Lung (tissue), 12 donors: ENCODE data around the gene BCL2L15. TPM values are rescaled to one million over a fixed set of nuclear protein-coding genes. Genes with fewer than 3 reads are reported as not detected.

ENCODE experiments used
- ATAC-seq: fragments of 200-7000 bp; cut with Tn5 transposase; one replicate; pipeline ENCODE4 v1.9.1; 2020; ENCODE audit warnings: moderate number of reproducible peaks; ENCODE audit not compliant: insufficient read depth, low FRiP score
- DNase-seq, 3 donors: peaks; one replicate each; pipeline ENCODE4 v3.0.0-alpha.2; 2013 to 2017
- H3K27ac ChIP-seq, 2 donors: one replicate each; pipeline ENCODE4 v1.5.1; 2013; ENCODE audit warnings: mild to moderate bottlenecking in 2 of 2, moderate library complexity in 2 of 2, control low read depth in 1 of 2, inconsistent platforms in 1 of 2, low read depth in 1 of 2, low read length in 1 of 2
- H3K27me3 ChIP-seq, 3 donors: one replicate each; pipeline ENCODE4 v1.5.1; 2013; ENCODE audit warnings: low read length in 2 of 3; ENCODE audit not compliant: control insufficient read depth in 3 of 3, insufficient read depth in 3 of 3
- H3K36me3 ChIP-seq, 4 donors: one replicate each; pipeline ENCODE4 v1.5.1; 2013; ENCODE audit warnings: low read length in 4 of 4, mild to moderate bottlenecking in 1 of 4, moderate library complexity in 1 of 4; ENCODE audit not compliant: control insufficient read depth in 4 of 4, insufficient read depth in 4 of 4
- H3K4me1 ChIP-seq, 5 donors: one replicate each; pipeline ENCODE4 v1.5.1; 2013; ENCODE audit warnings: low read length in 5 of 5, mild to moderate bottlenecking in 2 of 5, moderate library complexity in 1 of 5; ENCODE audit not compliant: control insufficient read depth in 5 of 5, insufficient read depth in 5 of 5
- H3K4me3 ChIP-seq: one replicate; pipeline ENCODE4 v1.5.1; 2013; ENCODE audit warnings: mild to moderate bottlenecking, control low read depth, moderate library complexity
- H3K9ac ChIP-seq, 2 donors: one replicate each; pipeline ENCODE4 v1.5.1; 2013; ENCODE audit warnings: low read length in 2 of 2, control low read depth in 1 of 2; ENCODE audit not compliant: insufficient read depth in 1 of 2
- H3K9me3 ChIP-seq, 4 donors: one replicate each; pipeline ENCODE4 v1.5.1; 2013; ENCODE audit warnings: low read length in 3 of 4, mild to moderate bottlenecking in 1 of 4, moderate library complexity in 1 of 4; ENCODE audit not compliant: control insufficient read depth in 4 of 4, insufficient read depth in 3 of 4
- WGBS, 2 donors: extraction: QIAGEN DNeasy Blood & Tissue Kit; methylation state at CpG; one replicate each; pipeline ENCODE4 v1.1.7; 2013; 5-methylcytosine and 5-hydroxymethylcytosine counted together
- polyA plus RNA-seq, 2 donors: library from polyadenylated mRNA; stranded (reverse); fragments of 200-250 nt; gene quantifications; one replicate each; pipeline ENCODE4 v1.2.1, GENCODE V29; 2013
- total RNA-seq, 2 donors: library from RNA; depleted of rRNA in 1 of 2; stranded (reverse); fragments of >200 nt in 1 of 2; gene quantifications; one replicate each; pipeline ENCODE4 v1.2.1, GENCODE V29; 2014 to 2021
- TF ChIP-seq, protein P1 (sequence below): IDR thresholded peaks from 2 replicates; pipeline ENCODE4 v1.5.1; 2012; ENCODE audit warnings: mild to moderate bottlenecking; ENCODE audit errors: control extremely low read depth, extremely low read depth
- donor health status: control.
- donor health status: control.
- donor health status: Bipolar disorder and iron deficiency.
- donor health status: healthy.
- donor health status: DM: yes; HTN: yes; CAD: no.

BCL2L15 gene
- total and polyA plus RNA-seq, 4 donors: 1.9 to 7.0 (median 3.2) TPM

DNA sequence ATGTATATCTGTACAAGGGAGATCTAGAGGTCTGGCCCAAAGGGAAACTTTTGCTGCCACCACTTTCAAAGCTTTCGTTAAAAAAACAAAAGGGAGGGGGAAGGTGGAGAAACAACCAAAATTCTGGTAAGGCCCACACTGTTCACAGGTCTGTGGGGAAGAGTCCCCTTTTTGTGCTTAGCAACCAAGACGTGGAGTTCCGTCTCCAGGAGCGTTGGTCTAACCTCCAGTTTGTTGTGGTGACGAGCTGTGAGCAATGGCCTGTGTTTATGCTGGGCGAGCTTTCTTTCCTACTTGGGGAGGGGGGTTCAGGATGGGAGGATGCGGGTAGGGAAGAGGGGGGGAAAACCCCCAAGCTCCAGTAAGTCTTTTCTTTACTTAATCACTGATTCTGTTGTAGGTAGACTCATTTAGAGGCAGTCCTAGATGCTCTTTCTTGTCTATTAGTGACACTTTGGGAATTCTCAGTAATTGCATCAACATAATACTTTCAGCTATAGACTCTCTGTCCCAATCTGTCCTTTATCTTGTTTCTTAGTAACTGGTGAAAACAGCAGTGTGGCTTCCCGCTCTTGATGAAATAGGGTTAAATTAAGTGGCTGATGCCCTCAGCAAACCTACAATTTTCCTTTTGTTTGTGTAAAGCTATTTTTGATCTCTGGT, 43.2 kb upstream of the BCL2L15 start:
- DNase-seq: peak; percentile 81 to 88 (median 82)
- TF ChIP-seq, protein P1, sequence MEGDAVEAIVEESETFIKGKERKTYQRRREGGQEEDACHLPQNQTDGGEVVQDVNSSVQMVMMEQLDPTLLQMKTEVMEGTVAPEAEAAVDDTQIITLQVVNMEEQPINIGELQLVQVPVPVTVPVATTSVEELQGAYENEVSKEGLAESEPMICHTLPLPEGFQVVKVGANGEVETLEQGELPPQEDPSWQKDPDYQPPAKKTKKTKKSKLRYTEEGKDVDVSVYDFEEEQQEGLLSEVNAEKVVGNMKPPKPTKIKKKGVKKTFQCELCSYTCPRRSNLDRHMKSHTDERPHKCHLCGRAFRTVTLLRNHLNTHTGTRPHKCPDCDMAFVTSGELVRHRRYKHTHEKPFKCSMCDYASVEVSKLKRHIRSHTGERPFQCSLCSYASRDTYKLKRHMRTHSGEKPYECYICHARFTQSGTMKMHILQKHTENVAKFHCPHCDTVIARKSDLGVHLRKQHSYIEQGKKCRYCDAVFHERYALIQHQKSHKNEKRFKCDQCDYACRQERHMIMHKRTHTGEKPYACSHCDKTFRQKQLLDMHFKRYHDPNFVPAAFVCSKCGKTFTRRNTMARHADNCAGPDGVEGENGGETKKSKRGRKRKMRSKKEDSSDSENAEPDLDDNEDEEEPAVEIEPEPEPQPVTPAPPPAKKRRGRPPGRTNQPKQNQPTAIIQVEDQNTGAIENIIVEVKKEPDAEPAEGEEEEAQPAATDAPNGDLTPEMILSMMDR: no peak
- H3K27me3 ChIP-seq: no peaks in the 10 kb centered on the region
- WGBS, 2 donors: 1% methylated on average over 8 of the region's 8 CpGs
- H3K4me1 ChIP-seq: peaks cover 0 to 25% (median 10%) of the 10 kb centered on the region in 5 donors
- H3K27ac ChIP-seq: peak overlapping the region; percentile 95 to 100
- H3K4me3 ChIP-seq: peak overlapping the region; percentile 92
- H3K9me3 ChIP-seq: no peaks in the 10 kb centered on the region
- ATAC-seq: no peak
- peak overlapping the region; percentile 83 to 97 for H3K9ac ChIP-seq
- H3K36me3 ChIP-seq: peaks cover 0 to 3% (median 0%) of the 10 kb centered on the region in 4 donors

DNA sequence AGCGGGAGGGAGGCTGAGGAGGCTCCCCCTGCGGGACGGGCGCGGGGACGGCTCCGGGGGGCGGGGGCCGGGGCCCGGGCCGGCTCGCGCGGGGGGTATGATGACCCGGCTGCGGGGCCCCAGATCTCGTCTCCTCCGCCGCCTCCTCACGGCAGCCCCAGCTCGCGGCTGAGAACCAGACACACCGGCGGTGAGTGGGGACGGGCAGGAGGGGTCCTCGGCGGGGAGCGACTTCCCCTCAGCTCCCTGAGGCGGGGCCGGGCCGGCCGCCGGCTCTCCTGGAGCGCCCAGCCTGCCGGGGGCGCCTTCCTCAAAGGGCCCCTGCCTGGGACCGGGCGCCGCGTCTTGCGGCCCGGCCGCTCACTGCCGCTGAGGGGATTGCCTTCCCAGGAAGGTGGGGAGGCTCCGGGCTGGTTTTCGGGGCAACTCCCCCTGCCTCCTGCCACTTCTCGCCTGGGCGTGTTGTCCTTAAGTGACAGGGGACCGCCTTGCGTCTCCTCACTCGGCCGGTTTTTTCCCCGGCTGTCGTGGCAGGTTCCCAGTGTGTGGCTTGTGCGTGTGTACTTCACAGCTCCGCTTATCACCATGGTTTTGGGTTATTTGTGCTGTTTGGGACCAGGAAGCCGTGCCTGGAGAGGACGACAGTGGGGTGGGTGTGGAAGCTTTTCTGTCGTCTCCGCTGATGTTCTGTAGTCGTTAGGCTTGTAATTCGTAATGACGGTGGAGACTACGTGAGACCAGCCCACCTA, 42.5 kb upstream of the BCL2L15 start:
- Histone ChIP-seq H3K9me3 (no peaks in the 10 kb centered on the region), H3K36me3 (peaks cover 0 to 3% (median 0%) of the 10 kb centered on the region in 4 donors), H3K27me3 (no peaks in the 10 kb centered on the region), H3K27ac (peak overlapping the region; percentile 95 to 100), H3K4me3 (peak overlapping the region; percentile 92), H3K4me1 (peaks cover 0 to 25% (median 10%) of the 10 kb centered on the region in 5 donors), H3K9ac (peak overlapping the region; percentile 83 to 97)
- TF ChIP-seq, protein P1: no peak
- WGBS, 2 donors: 0 to 1% methylated on average over 41 to 64 of the region's 64 CpGs
- peak; percentile 65 to 77 (median 75) for DNase-seq
- ATAC-seq: peak; percentile 43

DNA sequence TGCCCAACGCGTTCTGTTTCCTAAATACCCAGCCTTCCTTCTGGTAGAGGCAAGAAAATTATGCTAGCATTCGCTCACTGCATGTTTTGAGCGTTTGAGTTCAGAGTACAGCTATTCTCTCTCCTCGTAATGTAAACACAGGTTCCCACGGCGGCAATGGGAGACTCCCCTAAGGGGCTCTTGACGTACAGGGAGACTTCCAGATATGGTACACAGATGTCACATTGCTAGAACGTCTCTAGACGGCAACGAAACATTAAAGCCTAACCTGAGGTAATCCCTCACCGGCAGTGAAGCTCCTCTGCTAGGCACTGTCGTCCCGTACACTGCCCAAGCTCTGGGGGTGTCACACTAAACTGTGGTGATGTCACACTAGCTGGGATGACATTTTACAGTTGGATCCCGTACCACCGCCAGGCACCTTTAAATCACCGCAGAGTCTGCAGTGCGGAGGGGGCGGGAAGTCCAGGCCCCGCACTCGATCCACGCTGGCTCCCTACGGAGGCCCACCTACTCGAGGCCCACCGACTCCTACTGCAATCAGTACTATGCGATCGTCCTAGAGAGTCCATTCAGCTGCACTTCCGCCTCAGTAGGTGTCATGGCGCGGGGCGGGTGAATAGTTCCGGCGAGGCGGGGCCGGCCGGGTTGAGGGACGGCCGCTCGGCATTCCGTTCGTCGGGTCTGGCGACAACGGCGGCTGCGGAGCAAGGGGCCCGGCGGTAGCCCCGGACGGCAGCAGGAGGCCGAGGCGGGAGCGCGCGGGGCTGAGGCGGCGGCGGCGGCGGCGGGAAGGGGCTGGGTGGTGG, 41.8 kb upstream of the BCL2L15 start, which contains the start of gene HIPK1:
HIPK1 (plus strand) TSS at position 384 of the 809 bp plus-strand sequence.
- Histone ChIP-seq H3K9me3 (no peaks in the 10 kb centered on the region), H3K9ac (peak within 1 kb of the TSS; percentile 97 to 99), H3K4me3 (peak within 1 kb of the TSS; percentile 92), H3K4me1 (peaks cover 0 to 25% (median 10%) of the 10 kb centered on the region in 5 donors), H3K27me3 (no peaks in the 10 kb centered on the region), H3K36me3 (peaks cover 0 to 3% (median 0%) of the 10 kb centered on the region in 4 donors), H3K27ac (peak within 1 kb of the TSS; percentile 95 to 100)
- DNase-seq (peak; percentile 96 to 97 (median 97)), ATAC-seq (peak; percentile 92)
- TF ChIP-seq, protein P1: no peak
- 0 to 1% methylated on average over 55 to 61 of the region's 61 CpGs for WGBS, 2 donors
